Stimulated activated CD8-positive, alpha-beta memory T cell treated with anti-CD3 and anti-CD28 coated beads, Interleukin-7, amount 100 ng/mL, for 48 hours (primary cell): ENCODE results near the gene NBAS.
"Not testable (repeated sequence)": the region's sequence is repeated elsewhere in the genome, so short reads cannot be mapped to it uniquely, and the experiment has no call there.

Experiments
- DNase-seq, 2 donors: peaks; one replicate each; pipeline ENCODE4 v3.0.0-alpha.2; 2020; ENCODE audit warnings: low read depth in 1 of 2; ENCODE audit errors: extremely low read depth in 1 of 2

The NBAS gene

GRCh38 chr2:15278296-15278695 lies 282.8 kb downstream of the NBAS start:
- no peak for DNase-seq

GRCh38 chr2:15275346-15275745 lies 285.8 kb downstream of the NBAS start:
- no peak for DNase-seq

- no peak for DNase-seq
These were observed 287.7 kb downstream of the NBAS start for GRCh38 chr2:15273452-15273851.

- DNase-seq, result no peak
These were observed 288.2 kb downstream of the NBAS start for GRCh38 chr2:15272942-15273341.

GRCh38 chr2:15271941-15272542 lies 289.1 kb downstream of the NBAS start:
- DNase-seq, result no peak

GRCh38 chr2:15271276-15271675 lies 289.9 kb downstream of the NBAS start:
- no peak for DNase-seq

- no peak for DNase-seq
These were observed 292.1 kb downstream of the NBAS start for GRCh38 chr2:15269043-15269442.

- no peak for DNase-seq
These were observed 295.2 kb downstream of the NBAS start for GRCh38 chr2:15265889-15266288.

GRCh38 chr2:15263976-15264685 lies 297.0 kb downstream of the NBAS start:
- no peak for DNase-seq

- DNase-seq, result no peak
These were observed 298.3 kb downstream of the NBAS start for GRCh38 chr2:15262792-15263191.

GRCh38 chr2:15260835-15261234 lies 300.3 kb downstream of the NBAS start:
- DNase-seq, result no peak

- no peak for DNase-seq
These were observed 300.9 kb downstream of the NBAS start for GRCh38 chr2:15260196-15260595.

GRCh38 chr2:15259356-15259756 lies 301.8 kb downstream of the NBAS start:
- no peak for DNase-seq

- not testable (repeated sequence) for DNase-seq
These were observed 302.7 kb downstream of the NBAS start for GRCh38 chr2:15258385-15258784.

GRCh38 chr2:15253835-15254286 lies 307.3 kb downstream of the NBAS start:
- DNase-seq, result no peak

- DNase-seq, result no peak
These were observed 307.9 kb downstream of the NBAS start for GRCh38 chr2:15253247-15253646.

- DNase-seq, result no peak
These were observed 309.4 kb downstream of the NBAS start for GRCh38 chr2:15251753-15252152.

GRCh38 chr2:15250946-15251345 lies 310.2 kb downstream of the NBAS start:
- not testable (repeated sequence) for DNase-seq

GRCh38 chr2:15246870-15247269 lies 314.3 kb downstream of the NBAS start:
- no peak for DNase-seq

GRCh38 chr2:15243762-15244161 lies 317.4 kb downstream of the NBAS start:
- DNase-seq, result no peak

GRCh38 chr2:15242936-15243461 lies 318.1 kb downstream of the NBAS start:
- DNase-seq, result no peak

GRCh38 chr2:15241929-15242328 lies 319.2 kb downstream of the NBAS start:
- DNase-seq, result no peak
